Right forelimb (tissue), 1 donor: ENCODE results near the gene PKD2.
"Not testable (repeated sequence)": the region's sequence is repeated elsewhere in the genome, so short reads cannot be mapped to it uniquely, and the experiment has no call there.

ENCODE experiments used
- DNase-seq: peaks from one replicate; pipeline ENCODE4 v3.0.0-alpha.2; 2018

Gene PKD2

DNA sequence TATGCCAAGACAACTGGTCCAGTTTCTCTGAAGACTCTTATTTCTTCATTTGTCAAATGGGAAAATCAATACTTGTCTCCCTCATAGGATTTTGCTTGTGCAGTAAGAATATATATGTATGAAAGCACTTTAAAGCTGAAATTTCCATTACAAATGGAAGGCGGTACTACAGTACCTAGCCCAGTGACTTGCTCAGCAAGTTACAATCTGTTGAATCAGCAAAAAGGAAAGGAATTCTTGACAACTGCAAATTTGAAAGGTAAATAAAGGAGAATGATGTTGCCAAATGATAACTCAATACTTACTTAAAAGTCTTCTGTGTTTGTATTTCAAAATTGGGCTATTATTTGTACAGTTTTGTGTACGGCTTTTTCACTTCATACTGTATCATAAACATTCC is 71.1 kb downstream of the PKD2 start:
- DNase-seq = no peak

DNA sequence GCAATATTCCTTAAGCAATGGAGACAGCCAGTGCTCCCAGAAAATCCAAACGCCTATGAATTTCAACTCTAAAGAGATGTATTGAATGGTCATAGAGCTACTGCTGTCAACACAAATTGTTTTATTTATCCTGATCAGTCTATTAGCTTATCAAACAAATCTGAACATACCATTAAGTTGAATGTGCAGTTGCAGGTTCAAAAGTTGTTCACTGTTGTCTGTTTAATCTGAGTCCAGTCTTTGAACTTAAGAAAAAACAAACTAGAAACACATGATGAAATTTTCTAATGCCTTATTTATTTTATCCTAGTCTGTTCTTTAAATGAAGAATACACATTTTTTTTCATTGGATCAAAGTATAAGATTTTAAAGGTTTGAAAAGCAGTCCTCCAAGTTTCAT is 73.2 kb downstream of the PKD2 start:
- no peak for DNase-seq

DNA sequence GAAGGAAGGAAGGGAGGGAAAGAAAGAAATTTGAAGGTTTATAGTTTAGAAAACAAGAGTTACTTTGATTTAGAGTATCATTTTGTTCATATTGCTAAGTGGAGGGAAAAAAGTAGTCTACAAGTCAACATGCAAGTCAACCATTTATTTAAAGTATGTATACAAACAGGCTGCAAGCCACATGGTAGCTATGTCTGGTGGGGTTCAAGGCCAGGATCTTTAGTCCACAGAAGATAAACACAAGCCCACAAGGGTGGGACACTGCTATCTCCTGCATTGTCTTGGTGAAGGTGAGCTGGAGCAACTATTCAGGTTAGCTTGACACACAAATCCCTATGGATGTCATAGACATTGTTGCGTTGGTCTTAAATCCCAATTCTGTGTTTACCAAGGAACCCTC is 79.6 kb downstream of the PKD2 start:
- no peak for DNase-seq

DNA sequence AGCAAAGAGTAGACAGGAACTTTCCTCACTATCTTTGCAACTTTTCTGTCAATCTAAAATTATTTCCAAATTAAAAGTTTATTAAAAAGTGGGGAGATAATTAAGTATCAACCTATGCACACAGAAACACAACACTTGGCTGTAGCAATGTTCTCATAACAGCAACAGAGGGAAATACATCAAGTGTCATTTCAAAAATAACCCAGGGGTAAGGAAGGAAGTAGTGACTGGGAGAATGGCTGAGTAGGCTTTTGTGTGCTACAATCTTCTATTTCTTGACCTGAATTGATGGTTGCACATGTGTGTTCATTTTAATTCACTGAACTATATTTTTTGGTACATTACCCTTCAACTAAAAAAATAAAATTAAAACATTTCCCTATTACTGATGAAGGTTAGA is 83.5 kb downstream of the PKD2 start:
- no peak for DNase-seq

DNA sequence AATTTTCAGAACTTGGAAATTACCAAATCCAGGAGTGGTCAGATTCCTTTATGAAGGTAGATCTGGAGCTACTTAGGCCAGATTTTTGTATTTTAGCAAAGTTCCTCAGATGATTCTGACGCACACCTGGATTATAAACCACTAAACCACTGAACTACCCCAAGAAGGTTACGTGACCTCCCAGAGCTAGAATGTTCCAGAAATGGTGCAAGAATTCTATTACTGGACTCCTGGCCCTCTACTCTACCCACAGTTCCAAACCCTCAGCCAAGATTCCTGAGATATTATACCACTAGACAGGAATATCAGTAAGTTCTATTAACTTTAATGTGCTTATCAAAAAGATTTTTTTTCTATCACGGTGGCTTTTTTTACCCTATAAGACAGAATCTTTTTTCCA is 83.9 kb downstream of the PKD2 start:
- DNase-seq = no peak

DNA sequence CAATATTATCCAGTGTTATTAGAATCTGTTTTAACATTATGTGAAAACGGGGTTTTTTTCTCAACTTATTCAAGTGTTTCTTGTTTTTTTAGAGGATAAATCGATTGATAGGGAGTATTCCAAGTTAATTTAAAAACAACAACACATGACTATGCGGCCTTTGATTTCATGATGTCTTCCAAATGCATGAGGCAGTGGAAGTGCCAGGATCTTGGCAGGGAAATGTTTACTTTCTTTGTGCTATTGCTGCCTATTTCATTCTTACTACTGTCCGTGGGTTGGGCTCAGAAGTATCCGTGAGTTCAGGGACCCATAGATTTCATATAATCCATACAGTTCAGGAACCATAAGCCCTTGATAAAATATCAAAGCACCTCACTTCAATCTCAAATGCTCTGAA is 86.4 kb downstream of the PKD2 start:
- no peak for DNase-seq

DNA sequence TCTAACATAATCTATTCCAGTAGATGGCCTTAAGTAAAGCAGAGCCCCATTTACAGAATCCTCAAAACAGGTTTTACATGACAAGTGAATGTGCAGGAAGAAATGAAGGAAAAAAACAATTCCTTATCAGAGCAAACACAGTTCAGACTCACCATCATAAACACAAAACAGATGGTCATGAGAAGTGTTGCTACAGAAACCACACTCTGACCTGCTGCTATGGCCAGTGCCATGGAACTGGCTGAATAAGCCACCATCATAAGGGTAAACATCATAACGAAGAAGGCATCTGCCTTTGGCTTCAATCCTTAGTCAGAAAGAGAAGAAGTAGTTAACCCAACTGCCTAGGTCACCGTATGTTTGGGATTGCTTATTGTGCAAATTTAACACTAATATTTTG is 89.9 kb downstream of the PKD2 start:
- DNase-seq = no peak

DNA sequence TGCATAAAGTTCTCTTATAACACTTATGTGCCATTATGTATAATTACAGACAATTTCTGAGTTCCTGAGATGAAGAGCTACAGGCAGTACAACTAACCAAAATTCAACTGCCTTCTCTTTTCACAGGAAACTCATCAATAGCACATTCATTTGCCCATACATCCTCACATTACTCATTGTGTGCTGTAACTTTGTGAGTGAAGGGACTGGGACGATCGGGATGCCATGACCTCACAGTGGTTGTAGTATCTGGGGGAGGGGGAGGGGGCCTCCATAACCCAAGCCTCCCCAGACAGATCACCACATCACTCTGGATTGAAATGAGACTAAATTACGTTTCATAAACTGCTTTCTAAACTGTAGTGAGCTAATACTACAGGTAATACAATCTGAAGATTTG is 90.3 kb downstream of the PKD2 start:
- no peak for DNase-seq

DNA sequence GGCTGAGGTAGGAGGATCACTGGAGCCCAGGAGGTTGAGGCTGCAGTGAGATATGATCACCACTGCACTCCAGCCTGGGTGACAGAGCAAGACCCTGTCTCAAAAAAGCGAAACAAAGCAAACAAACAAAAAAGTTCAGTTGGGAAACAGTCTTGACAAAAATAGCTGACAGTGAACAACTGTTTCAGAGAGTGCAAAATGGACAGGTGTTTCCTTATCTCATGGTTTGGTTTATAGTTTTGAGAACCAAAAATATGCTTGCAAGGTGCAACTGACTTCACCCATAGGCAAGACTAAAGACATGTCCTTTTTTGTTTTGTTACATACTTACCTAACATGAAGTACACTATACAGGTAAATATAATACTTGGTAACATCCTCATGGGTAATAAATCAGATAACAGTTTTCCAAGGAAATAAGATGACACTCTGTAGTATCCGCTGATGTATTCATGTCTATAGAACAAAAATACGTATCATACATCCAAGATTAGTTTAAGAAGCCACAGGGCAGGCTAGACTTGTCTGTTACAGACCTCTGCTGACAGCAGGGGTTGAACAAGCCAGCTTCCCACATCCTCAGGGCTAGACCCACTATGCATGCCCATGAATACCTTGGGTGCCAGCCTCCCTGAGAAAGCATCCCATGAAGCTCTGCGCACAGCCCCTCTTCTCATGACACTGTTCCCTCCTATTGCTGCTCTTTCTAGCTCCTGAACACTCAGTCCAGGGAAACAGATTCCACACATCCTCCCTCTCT is 91.7 kb downstream of the PKD2 start:
- no peak for DNase-seq

DNA sequence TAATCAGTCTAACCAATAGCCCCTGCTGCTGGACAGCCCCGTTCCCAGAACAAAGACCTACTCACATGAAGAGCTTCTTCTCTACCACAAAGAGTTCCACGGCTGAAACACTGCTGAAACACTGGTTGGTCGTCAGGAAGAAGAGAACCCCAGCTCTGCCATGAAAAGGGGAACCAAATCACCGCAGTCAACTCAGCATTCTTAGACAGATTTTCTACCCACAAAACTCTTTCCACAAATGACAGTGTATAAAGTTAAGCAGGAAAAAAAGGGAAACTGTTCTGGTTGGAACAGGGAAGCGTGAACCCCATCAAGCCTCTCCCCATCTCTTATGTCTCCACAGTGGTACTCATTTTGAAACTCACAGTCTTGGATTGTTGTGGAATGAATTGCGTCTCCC is 93.7 kb downstream of the PKD2 start:
- DNase-seq = no peak

DNA sequence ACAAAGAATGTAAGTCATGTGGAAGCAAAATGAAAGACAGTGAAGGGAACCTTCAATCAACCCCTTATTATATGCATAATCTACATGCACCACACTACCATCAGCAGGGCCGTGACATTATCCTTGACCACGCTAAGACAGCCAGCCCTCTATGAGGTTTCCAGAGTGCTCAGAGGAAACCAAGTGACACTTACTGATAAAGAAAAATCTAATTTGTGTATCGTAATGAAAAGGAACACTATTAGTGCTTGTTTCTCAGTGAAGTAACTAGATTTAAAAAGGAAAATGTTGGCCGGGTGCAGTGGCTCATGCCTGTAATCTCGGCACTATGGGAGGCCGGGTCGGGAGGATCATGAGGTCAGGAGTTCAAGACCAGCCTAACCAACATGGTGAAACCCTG is 94.6 kb downstream of the PKD2 start:
- no peak for DNase-seq

DNA sequence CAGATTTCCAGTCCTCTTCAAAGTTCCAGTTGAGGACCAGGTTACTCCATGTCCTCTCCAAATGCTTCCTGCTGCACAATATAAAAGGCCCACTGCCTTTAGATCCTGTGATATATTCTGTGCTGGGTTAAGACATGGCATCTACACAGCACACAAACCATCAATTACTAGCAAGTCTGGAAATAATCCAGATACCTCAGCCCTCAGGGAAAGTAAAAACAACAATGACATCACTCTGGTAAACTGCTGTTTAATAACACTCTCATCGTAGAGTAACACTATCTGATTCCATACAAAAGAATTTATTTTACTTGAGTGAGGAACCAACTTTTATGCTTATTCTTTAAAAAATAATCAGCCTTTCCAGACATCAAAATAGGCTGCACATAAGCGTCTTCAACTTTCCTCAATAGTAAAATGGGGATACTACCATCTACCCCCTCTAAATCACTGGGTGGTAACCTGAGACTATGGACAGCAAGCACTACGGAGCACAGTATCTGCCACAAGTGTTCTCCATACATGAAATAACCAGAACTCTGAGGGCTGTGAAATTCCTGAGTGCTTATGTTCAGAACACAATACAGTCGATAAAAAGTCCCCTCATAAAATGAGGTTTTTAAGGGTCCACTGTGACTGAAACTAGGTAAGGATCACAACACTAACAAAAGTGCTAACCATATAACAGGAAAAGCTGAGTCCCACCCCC is 97.6 kb downstream of the PKD2 start:
- no peak for DNase-seq

DNA sequence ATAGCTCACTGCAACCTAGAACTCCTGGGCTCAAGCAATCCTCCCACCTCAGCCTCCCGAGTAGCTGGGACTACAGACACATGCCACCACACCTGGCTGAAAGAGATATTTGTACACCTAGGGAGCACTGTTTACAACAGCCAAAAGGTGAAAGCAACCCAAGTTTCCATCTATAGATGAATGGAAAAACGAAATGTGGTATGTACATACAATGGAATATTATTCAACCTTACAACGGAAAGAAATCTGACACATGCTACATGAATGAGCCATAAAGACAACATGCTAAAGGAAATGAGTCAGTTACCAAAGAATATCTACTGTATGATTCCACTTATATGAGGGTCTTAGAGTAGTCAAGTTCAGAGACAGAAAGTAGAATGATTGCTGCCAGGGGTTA is 98.8 kb downstream of the PKD2 start:
- no peak for DNase-seq

DNA sequence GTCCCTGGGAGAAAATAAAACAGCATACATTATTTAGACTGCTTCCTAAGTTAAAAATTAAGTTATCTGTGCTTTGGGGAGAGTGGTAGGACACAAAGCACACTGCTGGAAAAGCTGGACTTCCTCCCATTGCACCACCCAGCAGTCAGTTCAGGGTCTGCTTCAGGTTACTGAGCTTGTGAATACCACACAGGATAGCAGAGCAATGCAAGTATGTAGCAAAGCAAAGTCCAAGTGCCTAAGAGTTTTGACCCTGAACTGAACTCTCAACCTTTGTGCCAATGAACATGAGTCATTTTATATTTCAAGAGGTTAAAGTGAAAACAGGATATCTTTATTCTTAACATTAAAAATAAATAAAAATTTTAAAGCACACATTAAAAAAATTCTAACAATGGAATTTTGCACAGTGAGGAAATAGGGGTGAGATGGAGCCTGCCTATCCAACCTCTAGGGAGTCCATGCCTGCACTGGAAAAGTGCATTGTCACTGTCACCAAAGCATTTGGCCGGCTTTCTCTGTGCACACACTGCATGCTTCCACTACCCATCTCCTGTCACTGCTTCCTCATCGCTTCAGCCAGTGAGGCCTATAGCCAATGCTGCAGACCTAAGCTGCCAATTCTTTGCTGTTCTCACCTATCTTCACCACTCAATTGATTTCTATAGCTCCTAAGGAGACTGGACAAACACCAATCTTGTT is 100.1 kb downstream of the PKD2 start:
- DNase-seq = no peak

DNA sequence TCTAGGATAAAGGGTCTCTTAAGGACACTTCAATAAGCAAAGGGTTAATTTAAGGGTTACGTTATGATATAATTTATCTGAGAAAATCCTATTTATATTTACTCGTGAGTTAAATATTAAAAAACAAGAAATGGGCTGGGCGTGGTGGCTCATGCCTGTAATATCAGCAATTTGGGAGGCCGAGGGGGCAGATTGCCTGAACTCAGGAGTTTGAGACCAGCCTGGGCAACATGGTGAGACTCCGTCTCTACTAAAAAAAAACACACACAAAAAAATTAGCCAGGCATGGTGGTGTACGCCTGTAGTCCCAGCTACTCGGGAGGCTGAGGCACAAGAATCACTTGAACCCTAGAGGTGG is 100.7 kb downstream of the PKD2 start:
- not testable (repeated sequence) for DNase-seq

DNA sequence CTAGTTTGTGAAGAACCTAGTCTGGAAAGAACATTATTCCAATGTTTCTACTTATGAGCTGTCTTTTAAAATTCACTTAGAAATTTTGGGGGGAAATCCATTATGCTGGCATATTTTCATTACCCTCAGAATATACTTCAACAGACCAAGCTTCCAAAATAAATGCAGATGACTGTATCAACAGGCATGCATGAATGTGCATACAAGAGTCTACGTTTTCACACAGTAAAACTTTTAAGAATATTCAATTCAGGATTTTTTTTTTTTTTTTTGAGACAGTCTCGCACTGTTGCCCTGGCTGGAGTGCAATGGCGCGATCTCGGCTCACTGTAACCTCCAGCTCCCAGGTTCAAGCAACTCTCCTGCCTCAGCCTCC is 101.3 kb downstream of the PKD2 start:
- DNase-seq = no peak

DNA sequence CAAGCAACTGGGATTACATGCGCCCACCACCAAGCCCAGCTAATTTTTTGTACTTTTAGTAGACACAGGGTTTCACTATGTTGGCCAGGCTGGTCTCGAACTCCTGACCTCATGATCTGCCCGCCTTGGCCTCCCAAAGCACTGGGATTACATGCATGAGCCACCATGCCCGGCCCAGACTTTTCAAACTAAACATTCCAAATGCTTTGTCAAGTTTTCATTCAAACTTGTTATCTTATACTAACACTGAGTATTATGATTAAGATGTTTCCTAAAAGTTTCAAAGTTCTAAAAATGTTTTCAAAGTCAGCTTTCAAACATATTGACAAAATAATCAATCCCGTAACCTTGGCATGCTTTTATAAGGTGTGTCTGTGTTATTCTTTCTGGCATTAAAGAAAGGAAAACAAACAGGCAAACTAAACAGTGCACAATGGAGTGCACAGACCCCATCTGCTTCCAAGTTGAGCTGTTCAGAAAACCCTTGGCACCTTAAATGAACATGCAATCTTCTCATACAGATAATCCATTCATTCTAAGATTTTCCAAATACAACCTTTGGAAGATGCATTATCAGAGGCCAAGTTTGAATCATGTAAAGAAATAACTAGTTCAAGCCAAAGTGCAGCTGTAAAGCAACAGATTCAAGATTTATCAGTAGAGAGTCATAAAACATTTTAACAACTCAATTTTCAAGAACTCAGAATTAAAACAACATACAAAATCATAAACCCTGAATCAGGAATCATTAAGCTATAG is 101.9 kb downstream of the PKD2 start:
- no peak for DNase-seq

DNA sequence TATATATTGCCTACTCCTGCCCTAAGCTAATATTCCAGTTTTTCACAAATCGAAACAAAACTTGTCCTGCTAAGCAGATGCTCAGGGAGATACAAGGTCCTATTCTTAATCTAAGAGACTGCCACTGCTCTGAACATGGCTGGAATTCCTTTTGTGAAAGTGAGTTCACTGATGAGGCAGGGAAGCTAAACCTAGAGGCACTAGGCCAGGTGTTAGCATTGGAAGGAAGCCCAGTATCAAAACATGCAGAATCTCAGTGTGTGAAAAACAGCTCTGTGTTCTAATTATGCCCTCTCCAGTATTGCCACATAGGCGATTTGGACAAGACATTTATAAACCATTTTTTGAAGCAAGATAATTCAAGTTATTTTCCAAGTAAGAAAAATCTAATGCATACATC is 103.4 kb downstream of the PKD2 start:
- no peak for DNase-seq

DNA sequence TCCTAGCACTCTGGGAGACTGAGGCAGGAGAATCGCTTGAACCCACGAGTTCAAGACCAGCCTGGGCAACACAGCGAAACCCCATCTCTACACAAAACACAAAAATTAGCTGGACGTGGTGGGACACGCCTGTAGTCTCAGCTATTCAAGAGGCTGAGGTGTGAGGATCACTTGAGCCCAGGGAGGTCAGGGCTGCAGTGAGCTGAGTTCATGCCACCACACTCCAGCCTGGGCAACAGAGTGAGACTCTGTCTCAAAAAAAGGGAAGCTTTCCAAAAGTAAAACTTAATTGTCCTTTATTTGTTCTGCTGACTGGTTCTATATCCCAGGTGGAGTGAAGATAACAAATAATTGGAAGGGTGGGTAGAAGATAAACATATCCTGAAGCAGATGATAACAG is 105.4 kb downstream of the PKD2 start:
- DNase-seq = no peak

DNA sequence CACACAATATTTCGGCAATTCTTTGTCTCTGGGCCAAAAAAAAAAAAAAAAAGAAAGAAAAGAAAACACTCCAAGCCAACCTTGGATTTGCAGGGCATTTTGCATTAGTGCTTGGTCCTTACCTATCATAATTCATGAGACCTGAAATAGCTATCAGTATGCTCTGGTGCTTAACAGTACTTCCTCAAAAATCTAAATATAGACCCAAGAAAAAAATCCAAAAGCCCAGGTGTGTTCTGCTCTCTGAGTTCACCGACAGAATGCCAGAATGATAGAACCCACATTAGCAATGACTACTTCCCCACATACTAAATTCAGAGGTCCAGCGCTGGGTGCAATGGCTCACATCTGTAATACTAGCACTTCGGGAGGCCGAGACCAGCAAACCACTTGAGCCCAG is 108.2 kb downstream of the PKD2 start:
- no peak for DNase-seq

DNA sequence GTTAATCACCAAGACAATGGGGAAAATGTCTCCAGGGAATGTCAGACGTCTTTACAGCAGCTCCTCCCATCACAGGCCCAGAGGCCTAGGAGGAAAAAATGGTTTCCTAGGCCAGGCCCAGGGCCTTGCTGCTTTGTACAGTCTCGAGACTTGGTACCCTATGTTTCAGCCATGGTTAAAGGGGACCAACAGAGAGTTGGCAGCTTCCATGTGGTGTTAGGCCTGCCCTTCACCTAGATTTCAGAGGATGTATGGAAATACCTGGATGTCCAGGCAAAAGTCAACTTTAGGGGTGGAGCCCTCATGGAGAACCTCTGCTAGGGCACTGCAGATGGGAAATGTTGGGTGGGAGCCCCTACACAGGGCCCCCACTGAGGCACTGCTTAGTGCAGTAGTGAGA is 112.5 kb downstream of the PKD2 start:
- DNase-seq = no peak

DNA sequence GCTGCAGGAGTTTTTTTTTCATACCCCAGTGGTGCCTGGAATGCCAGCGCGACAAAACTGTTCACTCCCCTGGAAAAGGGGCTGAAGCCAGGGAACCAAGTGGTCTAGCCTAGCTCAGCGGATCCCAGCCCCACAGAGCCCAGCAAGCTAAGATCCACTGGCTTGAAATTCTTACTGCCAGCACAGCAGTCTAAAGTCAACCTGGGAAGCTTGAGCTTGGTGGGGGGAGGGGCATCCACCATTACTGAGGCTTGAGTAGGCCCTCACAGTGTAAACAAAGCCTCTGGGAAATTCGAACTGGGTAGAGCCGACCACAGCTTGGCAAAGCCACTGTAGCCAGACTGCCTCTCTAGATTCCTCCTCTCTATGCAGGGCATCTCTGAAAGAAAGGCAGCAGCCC is 114.8 kb downstream of the PKD2 start:
- DNase-seq = not testable (repeated sequence)
